ENCODE results near the gene MYCL.
A peak's percentile ranks its signal among the peaks of the same experiment; 100 is the strongest.
"Not testable (repeated sequence)": the region's sequence is repeated elsewhere in the genome, so short reads cannot be mapped to it uniquely, and the experiment has no call there.

The MYCL gene

DNA sequence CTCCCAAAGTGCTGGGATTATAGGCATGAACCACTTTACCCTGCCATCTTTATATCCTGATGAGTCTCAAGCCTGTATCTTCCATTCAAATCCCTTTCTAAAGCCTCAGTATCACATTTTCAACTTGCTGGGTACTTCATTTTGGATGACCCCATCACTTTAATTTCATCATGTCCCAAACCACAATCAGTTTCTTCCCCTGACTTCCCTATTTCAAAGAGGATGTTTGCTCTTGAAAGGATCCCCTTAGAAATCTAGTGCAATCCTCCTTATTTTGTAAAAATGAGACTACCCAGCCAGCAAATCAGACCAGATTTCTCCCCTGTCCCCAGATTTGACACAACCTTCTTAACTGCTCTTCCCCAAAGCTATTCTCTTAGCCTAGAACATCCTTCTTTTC, 11.4 kb downstream of the MYCL start:
- no peak for DNase-seq

DNA sequence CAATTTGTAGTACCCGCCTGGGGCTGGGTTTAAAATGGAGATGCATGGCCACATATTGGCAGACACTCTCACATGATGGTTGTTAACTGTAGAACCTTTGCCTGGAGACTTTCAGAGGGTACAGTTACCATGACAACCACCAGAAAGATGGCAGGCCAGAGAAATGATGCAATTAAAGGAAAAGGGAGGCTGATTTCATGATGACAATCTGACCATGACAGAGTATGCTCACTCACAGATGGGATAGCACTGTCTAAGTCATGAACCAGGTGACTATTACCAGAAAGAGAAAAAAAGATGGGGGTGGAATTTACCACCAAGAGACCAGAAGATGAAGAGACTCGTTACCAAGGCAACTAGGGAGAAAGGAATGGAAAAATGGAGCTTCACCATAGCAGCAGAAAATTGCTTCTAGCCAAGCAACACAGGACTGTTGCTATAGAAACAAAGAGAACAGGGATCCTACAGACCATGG, 14.9 kb downstream of the MYCL start:
- peak; percentile 31 to 45 for DNase-seq

DNA sequence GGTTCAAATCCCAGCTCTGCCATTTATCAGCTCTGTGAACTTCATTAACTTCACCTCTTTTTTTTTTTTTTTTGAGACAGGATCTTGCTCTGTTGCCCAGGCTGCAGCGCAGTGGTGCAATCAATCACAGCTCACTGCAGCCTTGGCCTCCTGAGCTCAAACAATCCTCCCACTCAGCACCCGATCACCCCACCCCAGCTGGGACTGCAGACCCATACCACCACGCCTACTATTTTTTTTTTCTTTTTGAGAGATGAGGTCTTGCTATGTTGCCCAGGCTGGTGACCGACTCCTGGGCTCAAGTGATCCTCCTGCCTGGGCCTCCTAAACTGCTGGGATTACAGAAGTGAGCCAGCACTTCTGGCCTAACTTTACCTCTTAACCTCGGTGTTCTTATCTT, 16.2 kb downstream of the MYCL start:
- DNase-seq, result no peak

DNA sequence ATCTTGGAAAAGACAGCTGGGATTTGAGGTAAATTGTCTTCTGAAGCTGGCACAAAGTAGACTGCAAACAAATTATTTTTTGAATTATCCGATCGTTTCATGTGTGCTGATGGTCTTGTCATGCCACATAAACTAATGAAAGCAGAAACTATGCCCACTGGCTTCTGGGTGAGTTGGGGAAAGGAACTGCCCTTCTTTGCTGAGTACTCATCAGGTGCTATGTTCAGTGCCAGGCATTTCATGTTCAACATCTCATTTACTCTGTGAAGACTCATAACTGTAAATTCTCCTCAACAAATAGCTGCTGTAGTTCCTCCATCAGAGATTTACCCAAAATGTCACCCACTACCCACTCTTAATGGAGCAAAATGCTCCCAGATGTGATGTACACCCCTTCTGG, 19.6 kb downstream of the MYCL start:
- no peak for DNase-seq

DNA sequence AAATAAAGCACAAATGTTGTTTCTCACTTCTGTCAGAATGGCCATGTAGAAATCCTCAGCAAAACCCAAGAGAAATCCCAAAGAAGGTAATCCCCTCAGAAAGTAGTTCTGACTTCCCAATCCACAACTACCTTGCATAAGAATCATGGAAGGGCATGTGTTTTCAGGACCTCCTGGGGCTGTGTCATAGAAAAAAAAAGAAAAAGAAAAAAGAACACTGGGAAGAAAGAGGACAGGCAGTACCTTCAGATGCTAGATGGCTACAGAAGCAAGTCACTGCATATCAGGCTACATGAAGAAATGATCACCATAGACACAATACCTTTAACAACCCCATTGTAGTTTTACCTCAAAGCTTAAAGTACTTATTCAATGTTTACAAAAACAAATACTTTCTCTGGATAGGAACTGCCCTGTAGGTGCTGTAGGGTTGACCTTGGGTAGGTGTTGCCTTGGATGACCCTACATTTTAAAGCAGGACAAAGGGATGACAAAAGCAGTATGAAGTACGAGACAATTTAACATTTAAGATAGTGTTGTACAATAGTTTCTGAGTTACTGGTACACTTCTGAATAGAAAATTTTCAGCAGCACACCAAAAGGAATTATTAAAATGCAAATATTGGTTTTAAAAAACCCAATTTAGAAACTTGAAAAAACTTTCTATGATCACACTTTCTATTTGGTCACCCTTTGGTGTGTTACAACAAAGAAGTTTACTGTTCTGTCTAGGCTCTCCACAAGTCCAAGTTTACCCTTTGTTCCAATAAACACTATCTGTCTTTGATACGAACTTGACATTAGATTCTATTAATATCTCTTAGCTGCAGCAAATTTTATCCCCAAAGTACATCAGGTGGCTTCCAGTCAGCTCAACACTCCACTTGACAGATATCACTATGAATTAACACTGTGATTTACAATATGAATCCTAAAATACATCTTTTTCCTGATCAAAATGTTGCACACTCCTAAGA, 23.4 kb downstream of the MYCL start:
- no peak for DNase-seq

DNA sequence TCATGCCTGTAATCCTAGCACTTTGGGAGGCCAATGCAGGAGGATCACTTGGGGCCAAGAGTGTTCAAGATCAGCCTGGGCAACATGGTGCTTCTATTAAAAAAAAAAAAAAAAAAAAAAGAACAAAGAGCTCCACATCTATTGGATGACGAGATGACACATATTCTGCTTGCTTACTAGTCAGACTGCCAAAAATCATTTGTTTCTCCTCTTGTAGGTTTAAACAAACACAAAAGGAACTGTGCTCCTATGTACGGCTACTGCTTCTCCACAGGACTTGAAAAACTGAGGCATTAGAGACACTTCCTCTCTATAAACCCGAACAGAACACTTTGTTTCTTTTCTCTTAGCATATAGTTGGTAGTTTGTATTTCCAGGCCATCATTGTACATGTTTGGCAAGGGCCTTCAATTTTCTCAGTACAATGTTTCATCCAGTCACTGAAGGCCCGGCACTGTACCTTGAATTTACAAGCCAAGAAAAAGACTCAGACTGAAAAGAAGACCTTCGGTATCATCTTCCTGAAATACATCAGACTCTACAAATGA, 24.4 kb downstream of the MYCL start:
- DNase-seq, result no peak

DNA sequence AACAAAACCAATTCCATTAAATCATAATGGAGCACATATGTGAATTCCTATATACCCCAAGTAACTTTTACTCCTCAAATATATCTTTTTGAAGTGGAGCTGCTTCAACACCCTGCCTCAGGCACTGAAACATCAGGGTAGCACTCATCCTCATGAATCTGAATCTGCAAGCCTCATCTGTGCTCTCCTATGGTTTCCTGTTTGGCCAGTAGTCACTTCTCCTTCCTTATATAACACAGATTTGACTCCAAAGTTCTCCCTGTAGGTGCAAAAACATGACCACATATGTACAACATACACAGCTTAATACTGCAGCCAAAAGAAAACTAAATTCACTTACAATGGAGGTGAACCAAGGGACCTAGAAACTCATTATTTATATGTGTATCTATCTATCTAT, 25.6 kb downstream of the MYCL start:
- no peak for DNase-seq

DNA sequence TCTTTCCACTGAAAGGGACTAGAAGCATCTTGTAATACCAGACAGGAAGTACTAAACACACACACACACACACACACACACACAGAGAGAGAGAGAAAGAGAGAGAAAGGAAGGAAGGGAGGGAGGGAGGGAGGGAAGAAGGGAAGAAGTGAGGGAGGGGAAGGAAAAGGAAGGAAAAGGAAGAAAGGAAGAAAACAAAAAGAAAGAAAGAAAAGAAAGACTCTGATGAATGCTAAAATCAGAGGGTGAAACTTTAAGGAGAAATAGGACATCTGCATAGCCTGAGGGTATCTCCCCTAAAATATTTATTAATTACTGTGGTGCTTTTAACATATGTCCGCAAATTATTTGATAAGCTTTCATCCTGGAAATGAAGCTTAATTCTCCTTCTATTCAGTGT, 29.0 kb downstream of the MYCL start:
- DNase-seq, result no peak

DNA sequence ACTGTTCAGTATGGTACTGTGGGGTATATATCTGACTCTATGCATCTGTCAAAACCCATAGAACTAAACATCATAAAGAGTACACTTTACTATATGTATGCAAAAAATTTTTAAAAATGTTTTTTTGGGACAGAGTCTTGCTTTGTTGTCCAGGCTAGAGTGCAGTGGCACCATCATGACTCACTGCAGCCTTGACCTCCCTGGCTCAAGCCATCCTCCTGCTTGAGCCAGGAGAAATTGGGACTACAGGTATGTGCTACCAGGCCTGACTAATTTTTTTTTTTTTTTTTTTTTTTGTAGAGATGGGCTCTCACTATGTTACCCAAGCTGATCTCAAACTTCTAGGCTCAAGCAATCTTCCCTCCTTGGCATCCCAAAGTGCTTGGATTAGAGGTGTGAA, 29.9 kb downstream of the MYCL start:
- no peak for DNase-seq

DNA sequence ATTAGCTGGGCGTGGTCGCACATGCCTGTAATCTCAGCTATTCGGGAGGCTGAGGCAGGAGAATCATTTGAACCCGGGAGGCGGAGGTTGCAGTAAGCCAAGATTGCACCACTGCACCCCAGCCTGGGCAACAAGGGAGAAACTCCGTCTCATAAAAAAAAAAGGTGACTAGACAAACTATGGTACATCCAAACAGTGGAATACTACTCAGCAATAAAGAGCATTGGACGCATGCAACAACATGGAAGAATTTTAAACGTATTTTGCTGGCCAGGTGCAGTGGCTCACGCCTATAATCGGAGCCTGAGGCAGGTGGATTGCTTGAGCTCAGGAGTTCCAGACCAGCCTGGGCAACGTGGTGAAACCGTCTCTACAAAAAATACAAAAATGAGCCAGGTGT, 30.7 kb downstream of the MYCL start:
- DNase-seq, result not testable (repeated sequence)

DNA sequence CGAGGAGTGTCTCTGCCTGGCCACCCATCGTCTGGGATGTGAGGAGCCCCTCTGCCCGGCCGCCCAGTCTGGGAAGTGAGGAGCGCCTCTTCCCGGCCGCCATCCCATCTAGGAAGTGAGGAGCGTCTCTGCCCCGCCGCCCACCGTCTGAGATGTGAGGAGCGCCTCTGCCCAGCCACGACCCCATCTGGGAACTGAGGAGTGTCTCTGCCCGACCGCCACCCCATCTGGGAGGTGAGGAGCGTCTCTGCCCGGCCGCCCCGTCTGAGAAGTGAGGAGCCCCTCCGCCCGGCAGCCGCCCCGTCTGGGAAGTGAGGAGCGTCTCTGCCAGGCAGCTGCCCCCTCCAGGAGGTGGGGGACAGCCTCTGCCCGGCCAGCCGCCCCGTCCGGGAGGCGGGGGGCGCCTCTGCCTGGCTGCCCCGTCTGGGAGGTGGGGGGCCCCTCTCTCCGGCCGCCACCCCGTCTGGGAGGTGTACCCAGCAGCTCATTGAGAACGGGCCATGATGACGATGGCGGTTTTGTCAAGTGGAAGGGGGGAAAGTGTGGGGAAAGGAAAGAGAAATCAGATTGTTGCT, 32.1 kb downstream of the MYCL start:
- not testable (repeated sequence) for DNase-seq

DNA sequence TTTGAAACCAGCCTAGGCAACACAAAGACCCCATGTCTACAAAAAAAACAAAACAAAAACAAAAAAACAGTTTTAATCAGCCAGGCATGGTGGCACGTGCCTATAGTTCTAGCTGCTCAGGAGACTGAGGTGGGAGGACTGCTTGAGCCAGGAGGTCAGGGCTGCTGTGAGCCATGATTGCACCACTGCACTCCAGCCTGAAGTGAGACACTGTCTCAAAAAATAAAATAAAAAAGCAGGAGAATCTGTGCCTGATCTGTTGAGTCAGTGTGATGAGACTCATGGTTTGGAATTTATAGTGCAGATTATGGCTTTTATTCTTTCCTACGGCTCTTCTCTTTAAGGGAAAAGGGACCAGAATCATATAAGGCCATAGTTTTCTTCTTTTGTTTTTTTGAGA, 35.0 kb downstream of the MYCL start:
- DNase-seq, result no peak

DNA sequence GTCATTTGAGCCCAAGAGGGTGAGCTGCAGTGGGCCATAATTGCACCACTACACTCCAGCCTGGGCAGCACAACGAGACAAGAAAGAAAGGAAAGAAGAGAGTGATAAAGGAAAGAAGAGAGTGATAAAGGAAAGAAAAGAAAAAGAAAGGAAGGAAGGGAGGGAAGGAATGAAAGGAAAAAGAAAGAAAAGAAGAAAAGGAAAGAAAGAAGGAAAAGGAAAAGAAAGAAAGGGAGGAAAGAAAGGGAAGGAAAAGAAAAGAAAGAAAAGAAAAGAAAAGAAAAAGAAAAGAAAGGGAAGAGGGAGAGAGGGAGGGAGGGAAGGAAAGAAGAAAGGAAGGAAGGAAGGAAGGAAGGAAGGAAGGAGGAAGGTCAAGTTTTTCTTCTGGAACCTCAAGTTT, 36.0 kb downstream of the MYCL start:
- DNase-seq, result no peak

DNA sequence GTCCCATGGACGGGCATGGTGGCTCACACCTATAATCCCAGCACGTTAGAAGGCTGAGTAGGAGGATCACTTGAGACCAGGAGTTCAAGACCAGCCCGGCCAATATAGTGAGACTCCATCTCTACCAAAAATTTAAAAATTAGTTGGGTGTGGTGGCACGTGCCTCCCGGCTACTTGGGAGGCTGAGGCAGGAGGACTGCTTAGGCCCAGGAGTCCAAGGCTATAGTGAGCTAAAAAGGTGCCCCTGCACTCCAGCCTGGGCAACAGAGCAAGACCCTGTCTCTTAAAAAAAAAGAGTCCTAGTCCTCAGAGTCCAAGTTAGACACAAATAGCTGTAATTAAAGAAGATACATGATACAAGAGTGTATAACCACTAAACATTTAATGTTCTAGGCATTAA, 38.5 kb downstream of the MYCL start:
- DNase-seq, result no peak

DNA sequence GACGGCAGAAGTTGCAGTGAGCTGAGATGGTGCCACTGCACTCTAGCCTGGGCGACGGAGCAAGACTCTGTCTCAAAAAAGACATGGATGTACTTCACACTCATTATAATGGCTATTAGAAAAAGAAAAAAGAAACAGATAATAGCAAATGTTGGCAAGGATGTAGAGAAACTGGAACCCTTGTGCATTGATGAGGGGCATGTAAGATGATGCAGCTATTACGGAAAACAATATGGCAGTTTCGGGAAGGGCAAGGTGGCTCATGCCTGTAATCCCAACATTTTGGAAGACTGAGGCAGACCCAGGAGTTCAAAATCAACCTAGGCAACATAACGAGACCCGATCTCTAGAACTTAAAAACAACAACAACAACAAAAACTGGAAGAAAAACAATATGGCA, 40.7 kb downstream of the MYCL start:
- no peak for DNase-seq

DNA sequence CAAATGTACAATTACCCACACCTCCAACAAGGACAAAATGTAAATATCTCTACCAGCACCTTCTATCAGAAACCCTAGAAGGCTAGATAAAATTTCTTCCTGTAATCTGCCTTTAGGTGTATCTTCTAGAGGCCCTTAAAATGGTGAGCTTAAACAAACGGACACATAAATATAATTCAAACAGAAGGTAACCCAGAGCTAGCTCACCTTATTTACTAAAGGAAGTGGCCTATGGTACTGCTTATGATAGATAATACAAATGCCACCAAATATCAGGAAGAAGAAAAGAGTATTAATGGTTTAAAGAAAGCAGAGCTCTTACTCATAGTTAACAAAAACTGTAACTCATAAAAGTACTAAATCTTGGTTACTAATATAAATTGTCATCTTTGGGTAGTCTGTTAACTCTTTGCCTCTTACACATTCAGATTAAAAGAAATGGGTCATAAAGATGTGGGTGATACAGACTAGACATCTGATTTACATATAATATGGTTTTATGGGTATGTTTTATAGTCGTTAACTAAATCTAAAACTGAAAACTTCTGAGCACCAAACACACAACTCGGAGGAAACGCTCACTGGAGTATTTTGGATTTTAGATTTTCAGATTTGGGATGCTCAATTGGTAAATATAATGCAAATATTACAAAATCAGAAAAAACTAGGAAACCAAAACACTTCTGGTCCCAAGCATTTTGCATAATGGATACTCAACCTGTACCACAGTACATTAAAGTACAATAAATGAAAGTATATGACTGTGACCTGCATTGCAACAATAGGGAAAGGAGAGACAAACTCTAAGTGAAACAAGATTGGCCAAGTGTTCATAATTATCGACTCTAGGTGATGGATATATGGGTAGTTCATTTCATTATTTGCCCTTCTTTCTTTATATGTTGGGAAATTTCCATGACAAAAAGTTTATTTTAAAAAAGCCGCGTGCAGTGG, 41.6 kb downstream of the MYCL start:
- no peak for DNase-seq

DNA sequence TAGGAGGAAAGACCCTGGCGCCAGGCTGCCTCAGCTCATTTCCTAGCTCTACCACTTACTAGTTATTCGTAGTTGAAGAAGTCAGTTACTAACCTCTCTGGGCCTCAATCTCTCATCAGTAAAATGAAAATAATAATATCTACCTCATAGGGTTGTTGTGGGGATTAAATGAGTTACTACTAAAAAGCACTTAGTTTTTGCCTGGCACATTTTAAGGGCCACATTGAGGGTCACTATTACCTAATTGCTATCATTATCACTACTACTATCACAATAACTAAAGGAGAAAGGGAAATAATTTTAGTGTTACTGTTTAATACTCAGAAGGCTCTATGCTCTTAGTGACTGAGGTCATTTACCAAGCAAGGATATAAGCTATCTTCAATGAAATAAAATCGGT, 43.4 kb downstream of the MYCL start:
- no peak for DNase-seq

DNA sequence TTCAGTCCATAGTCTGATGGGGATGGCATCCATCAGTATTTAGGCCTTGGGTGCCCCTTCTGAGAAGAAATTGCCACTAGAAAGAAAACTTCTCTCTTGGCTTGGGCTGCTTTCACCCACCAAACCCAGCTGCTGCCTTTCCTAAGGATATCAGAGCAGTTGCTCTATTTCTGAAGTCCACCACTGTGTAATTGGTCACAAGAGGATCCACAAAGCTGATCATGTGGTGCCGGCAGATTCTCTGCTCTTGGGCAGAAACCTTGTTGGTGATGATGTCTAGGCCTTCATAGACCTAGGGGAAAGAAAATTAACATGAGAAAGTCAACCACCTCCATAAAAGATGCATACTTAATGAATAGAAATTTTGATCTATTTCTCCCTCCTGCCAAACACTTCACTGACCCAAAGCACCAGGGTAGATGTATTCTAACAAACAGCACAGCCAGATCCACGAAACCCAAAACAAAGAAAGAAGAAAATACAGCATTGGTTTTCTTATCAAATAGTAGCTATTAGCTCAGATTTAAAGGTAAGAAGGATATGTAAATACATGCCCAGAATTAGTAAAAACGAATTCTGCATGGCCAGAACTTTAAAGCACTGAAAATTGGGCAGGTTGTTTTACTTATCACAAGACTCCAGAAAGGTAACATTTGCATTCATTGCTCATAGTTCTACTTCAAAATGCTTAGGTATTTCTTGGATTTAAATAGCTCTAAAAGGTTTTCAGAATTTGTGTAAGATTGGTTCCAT, 44.4 kb downstream of the MYCL start:
- no peak for DNase-seq

DNA sequence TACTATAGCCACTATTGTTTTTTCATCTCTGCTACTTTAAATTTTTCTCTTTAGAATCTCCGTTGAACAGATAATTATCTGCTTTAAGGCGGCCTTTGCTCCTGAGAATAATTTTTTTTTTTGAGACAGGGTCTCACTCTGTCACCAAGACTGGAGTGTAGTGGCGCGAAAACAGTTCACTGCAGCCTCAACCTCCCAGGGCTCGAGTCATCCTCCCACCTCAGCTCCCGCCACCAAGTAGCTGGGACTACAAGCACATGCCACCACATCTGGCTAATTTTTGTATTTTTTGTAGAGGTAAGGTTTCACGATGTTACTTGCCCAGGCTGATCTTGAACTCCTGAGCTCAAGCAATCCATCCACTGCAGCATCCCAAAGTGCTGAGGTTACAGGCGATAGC, 47.0 kb downstream of the MYCL start:
- DNase-seq, result no peak

DNA sequence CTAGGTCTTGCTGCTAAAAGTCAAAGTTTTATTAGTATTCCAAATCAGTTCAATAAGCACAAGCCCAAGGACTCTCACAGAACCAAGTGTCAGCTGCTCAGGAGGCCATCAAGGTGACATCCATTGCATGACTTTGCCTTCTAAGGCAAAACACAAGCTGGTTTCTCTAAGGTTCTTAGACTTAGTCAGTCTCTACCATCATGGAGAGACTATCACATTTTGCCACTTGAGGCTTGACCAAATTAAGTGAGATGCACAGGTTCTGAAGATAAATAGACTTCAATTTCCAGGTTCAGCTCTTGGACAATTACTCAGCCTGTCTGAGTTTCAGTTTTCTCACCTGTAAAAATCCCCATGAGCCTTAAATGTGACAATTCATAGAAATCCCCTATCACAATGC, 47.4 kb downstream of the MYCL start:
- DNase-seq, result no peak

DNA sequence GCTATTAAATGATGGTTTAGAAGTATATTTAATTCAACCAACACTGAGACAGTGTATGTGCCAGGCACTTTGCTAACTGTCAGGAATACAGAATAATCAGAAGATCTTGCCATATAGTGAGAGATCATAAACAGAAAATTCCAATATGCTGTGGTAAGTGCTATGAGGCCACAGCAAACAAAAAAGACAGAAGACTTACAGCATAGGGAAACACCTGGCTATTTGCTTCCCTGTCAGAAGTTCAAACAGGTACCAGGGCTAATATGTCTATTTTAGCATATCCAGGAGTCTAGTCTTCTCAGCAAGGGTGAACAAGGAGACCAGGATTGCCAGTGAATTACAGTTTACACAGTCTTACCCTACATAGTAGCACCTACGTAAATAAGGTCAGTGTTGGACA, 48.8 kb downstream of the MYCL start:
- no peak for DNase-seq

DNA sequence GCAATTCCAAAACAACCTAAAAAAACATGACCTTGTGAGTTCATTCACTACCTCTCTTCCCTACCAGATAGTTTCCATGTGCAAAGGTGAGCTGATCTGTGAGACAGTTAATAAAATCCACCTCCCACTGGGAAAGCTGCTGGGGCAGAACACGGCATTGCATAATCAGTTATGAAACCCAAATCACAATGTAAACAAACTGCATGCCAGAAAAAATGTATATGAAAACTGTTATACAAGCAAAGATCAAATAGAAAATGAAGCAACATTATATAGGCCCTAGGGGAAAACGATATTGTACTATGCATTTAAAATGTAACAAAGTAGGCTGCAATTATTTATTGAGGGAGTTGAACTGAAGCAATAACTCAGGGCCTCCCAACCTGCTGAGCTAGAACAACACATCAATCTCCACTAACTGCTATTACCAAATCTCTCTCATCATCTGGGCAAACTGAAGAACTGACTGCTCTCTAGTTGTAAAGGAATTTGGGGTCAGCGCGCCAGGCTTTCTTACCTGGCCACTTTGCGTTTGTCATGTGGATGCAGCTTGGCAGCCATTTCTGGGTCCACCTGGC, 49.4 kb downstream of the MYCL start:
- no peak for DNase-seq
